ENCODE measurements around the gene PALD1.

DNA sequence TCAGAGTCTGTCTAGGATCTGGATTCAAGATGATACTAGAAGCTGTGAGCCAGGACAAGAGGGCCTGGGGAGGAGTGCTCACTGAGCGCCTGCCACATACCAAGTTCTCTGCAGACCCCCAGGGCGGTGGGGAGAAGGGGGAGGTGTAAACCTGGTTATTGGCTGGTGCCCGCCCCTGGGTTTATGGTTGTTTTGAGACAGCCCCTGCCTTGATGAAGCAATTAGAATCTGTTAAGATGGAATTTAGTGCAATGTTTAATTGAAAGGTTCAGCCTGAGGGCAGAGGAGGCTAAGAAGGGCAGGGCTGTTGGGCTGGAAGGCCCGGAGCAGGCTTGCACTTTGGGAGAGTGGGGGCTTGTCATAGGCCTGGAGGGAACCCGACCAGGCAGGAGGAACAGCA is 81.3 kb downstream of the PALD1 start:
- TF ChIP-seq, protein P1, sequence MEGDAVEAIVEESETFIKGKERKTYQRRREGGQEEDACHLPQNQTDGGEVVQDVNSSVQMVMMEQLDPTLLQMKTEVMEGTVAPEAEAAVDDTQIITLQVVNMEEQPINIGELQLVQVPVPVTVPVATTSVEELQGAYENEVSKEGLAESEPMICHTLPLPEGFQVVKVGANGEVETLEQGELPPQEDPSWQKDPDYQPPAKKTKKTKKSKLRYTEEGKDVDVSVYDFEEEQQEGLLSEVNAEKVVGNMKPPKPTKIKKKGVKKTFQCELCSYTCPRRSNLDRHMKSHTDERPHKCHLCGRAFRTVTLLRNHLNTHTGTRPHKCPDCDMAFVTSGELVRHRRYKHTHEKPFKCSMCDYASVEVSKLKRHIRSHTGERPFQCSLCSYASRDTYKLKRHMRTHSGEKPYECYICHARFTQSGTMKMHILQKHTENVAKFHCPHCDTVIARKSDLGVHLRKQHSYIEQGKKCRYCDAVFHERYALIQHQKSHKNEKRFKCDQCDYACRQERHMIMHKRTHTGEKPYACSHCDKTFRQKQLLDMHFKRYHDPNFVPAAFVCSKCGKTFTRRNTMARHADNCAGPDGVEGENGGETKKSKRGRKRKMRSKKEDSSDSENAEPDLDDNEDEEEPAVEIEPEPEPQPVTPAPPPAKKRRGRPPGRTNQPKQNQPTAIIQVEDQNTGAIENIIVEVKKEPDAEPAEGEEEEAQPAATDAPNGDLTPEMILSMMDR (IDR thresholded peaks at IDR 0.05) = no peak
- TF ChIP-seq EP300 (IDR thresholded peaks at IDR 0.05) = no peak
- TF ChIP-seq POLR2A (IDR thresholded peaks at IDR 0.05) = no peak

Data from sigmoid colon (tissue), 4 donors.